Fibroblast of skin of right biceps (primary cell): ENCODE measurements around the gene WDR45.

ENCODE experiments used
- DNase-seq: peaks from one replicate; pipeline ENCODE4 v3.0.0-alpha.2; 2013

The WDR45 gene

DNA sequence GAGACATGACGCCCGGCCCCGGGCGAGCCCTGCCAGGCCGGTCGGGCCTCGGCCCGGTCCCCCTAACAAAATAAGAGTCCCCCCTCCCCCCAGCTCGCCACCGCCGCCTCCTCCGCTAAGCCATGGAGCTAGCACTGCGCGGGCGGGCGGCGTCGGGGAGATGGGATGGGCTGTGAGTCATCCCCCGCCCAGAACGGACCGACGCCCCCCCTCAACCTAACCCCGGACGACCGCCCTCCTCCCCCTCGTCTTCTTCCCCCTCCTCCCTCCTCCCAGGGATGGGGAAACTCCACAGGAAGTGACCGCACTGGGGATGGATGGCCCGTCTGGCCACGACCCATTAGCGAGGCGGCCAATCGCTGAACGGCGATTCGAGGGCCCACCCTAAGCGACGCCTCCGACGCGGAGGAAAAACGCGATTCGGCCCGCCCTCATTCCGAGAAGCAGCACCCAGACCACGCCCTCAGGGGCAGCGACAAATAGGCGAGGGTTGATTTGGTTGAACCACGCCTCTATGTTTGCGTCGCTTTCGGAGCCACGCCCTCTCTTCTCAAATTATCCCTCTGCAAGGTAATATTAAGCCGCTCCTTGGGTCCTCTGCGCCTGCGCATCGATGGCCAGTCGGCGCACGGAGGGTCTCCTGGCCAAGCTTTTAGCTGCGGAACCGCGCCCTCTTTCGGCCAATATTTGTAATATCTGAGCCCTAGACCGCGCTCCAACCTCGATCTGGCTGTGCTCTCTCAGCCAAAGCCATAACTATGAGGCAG lies 36.3 kb downstream of the WDR45 start, which contains the start of gene TFE3:
TFE3 (minus strand) TSS at position 138 of the 767 bp plus-strand sequence; CDS start at position 7, 131 bp downstream.
- DNase-seq = peak; percentile 99

DNA sequence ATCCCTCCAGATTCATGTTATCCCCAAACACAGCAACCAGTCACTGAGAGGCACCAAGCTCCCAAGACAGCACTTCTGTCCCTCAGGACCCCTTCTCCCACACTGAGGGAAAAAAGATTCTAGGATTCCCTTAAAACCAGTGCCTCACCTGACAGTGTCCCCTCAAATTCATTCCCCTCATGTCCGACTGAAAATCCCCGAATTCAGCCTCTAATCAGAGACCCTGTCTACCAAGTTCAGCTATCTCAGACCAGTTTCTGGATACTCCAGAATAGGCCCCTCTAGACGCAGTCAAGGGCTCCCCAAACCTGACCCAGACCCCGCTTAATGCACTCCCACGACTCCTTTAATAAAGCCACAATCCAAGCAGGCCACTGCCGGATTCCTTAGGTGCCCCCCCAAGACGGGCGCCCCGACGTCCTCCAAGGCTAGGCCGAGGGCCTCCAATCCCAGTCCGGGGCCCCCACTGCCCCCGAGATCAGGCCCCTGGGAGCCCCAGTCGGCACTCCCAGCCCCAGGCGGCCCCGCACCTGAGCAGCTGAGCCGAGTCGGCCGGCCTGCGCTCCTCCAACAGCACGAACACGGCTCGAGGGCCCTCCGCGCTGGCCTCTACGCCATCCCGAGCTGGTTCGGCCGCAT lies 37.0 kb downstream of the WDR45 start:
- DNase-seq = peak; percentile 13

DNA sequence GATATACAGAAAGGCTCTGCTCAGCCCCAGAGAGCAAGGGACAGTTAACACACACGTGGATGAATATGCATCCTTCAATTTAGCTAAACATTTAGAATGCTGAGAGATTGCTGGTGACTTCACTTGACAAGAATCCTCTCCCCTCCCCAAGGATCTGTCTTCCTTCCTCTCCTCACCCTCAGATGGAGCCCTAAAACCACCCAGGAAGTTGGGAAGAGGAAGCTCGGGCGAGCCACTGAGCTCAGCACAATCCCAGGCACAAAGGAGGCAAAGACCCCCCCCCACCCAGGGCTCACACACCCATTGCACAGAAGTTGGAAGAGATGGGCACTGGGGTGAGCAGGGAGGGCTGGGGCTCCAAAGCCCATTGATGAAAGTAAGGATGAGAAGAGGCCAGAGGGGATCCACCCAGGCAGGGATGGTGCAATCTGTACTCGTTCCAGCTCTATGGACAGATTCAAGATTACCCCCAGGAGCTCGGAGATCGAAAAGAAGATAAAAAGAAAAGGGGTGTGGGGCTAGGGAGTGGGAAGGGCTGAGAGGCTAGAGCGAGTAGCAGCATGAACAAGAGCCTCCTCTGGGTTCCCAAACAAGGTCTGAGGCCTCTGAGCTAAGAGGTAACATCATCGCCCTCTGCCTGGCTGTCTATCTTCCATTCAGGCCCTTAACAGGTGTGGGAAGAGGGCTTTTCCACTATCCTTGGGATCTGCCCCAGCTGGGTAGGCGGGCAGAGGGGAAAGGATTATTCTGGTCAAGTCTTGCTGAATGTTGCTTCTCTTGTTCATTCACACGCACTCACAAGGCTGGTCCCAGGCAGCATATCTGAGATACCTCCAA lies 37.7 kb downstream of the WDR45 start:
- peak; percentile 87 for DNase-seq

DNA sequence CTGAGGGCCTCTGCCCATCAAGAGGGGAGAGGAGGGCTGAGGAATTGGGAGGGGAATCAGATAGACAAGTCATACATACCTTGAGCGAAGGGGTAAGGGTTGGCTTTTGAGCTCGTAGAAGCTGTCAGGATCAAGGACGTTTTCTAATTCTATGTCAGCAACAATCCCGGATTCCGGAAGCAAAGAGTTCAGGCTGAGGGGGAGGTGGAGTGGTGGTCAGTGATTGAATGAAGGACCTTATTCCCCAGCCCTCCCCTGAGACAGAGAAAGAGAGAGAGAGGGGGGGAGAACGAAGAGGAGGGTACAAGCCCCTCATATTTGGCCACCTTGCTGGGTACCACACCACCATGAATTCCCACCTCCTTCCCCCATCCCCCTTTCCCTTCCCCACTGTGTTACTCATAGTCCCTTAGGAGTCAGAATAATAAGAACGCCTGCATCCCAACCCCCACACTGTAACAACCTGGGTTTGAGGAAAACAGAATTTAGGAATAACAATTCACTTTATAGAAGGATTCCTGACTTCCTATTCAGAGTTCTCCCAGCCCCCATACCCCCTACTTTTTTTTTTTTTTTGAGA lies 39.2 kb downstream of the WDR45 start:
- DNase-seq = peak; percentile 78

DNA sequence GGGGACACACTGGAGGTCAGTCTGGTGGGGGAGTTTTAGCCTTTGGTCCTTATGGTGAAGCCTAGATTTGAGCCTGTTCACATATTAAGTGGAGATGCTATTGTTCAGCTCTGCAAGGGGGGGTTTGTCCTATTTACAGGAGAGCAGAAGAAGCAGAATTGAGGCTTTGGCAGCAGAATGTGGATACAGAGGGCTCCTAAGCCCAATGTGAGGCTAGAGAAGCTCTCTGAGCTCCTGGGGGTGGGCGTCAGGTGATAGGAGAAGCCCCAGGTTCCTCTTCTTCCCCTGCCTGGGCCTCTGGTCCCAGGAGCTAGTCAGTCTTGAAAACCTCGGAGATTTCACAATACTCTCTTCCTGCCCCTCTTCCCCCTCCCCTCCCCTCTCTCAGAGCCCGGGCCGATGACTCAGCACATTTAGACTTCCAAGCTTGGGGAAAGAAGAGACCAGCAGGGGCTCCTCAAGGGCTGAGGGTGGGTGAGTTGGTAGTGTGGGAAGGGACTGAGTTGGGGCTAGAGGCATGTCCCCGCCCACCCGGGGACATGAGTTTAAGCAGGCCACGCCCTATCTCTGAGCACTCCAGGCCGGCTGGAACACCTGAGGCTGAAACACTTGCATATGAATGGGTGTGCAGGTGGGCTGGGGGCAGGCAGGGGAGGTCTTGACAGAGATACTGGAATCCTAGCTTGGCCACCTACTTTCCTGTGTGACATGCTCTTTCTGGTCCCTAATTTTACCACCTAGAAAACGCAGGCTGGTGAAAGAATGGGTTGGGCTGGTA lies 39.9 kb downstream of the WDR45 start:
- peak; percentile 97 for DNase-seq

DNA sequence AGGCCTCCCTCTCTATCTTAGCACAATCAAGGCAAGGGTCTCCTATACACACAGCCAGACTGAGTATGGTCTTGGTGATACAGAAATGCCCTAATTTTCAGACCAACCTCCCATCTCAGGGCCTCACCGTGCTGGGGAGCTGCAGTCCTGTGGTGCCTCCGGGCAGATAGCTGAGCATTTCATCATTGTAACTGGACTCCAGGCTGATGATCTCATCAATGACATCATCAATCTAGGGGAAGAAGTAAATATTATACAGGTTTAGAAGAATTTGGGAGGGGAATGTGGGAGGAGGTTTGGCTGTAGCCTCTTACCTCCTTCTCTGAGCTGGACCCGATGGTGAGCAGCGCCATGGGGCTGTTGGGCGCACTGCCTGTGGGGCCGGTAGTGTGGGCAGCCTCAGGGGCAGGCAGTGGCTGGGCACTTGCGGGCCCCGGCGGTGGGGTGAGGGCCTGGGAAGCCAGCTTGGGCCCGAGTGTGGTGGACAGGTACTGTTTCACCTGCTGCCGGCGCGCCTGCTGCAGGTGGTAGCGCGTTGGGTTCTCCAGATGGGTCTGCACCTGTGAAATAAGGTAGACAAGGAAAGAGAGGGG lies 41.7 kb downstream of the WDR45 start:
- DNase-seq = peak; percentile 47

DNA sequence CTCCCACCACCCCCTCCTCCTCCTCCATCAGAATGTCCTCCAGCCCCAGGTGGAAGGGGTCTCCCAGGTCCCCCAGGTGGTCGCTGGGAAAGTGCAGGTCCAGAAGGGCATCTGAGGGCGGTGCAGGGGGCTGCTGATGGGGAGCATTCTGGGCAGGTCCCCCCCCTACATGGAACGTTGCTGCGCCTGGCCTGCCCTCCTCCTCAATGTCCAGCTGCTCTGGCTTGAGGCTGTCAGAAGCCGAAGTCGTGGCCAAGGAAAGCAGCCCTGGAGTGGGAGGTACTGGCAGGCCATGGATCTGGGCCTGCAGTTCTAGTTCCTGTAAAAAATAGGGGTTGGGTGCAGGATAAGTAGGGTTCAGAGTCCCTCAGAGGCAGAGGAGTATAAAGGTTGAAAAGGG lies 49.4 kb downstream of the WDR45 start:
- DNase-seq = no peak

DNA sequence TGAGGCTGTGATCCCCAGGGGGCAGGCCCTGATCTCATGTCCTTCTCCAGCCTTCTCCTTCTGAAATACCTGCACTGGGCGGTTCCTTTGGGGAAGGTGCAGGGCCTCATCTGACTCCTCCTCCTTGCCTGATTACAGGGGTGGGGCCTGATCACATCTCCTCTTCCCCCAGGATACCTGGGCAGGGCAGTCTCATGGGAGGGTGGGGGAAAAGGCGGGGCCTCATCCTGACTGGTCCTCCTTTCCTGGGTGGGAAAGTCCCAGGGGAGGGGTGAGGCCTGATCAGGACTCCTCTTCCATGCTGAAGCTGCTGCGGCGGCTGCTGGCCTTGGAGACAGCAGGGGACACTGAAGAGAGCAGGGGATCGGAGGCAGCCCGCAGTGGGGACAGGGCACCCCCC lies 49.8 kb downstream of the WDR45 start:
- DNase-seq = no peak
